Measurements from ENCODE around the gene SEC22C. TPM values are rescaled to one million over a fixed set of nuclear protein-coding genes. Genes with fewer than 3 reads are reported as not detected.
A peak's percentile ranks its signal among the peaks of the same experiment; 100 is the strongest.

SEC22C gene
- polyA plus RNA-seq (82.4 and 93.6 TPM in 2 replicates), polyA minus RNA-seq (77.2 and 78.9 TPM in 2 replicates)

- Histone ChIP-seq H3K27ac (ENCODE audit: low read length) (peak within 1 kb of the TSS; percentile 78), H3K9me2 (ENCODE audit: insufficient read depth, low read length) (no peaks in the 10 kb centered on the region), H2AFZ (ENCODE audit: low read depth, low read length) (peak within 1 kb of the TSS; percentile 75), H3K9me3 (ENCODE audit: low read length) (no peaks in the 10 kb centered on the region), H3K4me2 (ENCODE audit: low read length) (peak within 1 kb of the TSS; percentile 83), H3K4me3 (ENCODE audit: low read length) (peak within 1 kb of the TSS; percentile 89), H3K27me3 (ENCODE audit: insufficient read depth, low read depth, low read length) (no peaks in the 10 kb centered on the region), H3K9ac (ENCODE audit: low read length) (peak within 1 kb of the TSS; percentile 90), H4K20me1 (ENCODE audit: insufficient read depth) (no peaks in the 10 kb centered on the region), H3K79me2 (replicated peaks; ENCODE audit: insufficient read depth, low read length) (peaks cover 38% of the 10 kb centered on the region), H3F3A (ENCODE audit: insufficient read depth, low read length, poor library complexity, severe bottlenecking) (no peaks in the 10 kb centered on the region), H3K36me3 (ENCODE audit: insufficient read depth, low read length) (no peaks in the 10 kb centered on the region)
- peak; percentile 53 for TF ChIP-seq EP300 (conservative IDR thresholded peaks at IDR 0.05; ENCODE audit: poor library complexity, severe bottlenecking)
- peak; percentile 60 for TF ChIP-seq TAF1 (IDR thresholded peaks at IDR 0.05; ENCODE audit: low read depth)
- peak; percentile 61 for TF ChIP-seq CTCF (IDR thresholded peaks at IDR 0.05; ENCODE audit: poor library complexity, severe bottlenecking)
- peak; percentile 49 for TF ChIP-seq RAD21 (conservative IDR thresholded peaks at IDR 0.05)
- peak; percentile 59 for TF ChIP-seq REST (IDR thresholded peaks at IDR 0.05; ENCODE audit: borderline replicate concordance)
- peak; percentile 48 for TF ChIP-seq SMC3 (conservative IDR thresholded peaks at IDR 0.05; ENCODE audit: poor library complexity)
- peak; percentile 86 for TF ChIP-seq MXI1 (conservative IDR thresholded peaks at IDR 0.05; ENCODE audit: poor library complexity, severe bottlenecking)
- TF ChIP-seq POLR2AphosphoS5 (IDR thresholded peaks at IDR 0.05): peak; percentile 93
- TF ChIP-seq EZH2 (IDR thresholded peaks at IDR 0.05; ENCODE audit: borderline replicate concordance, insufficient read depth, low read length, poor library complexity, severe bottlenecking): no peak
Observed at GRCh38 chr3:42581709-42582473, at the start of gene SEC22C. TSS of gene SEC22C (minus strand) at chr3:42581967. CDS start at chr3:42569046, 12,921 bp downstream.

GRCh38 chr3:42613462-42613861 is 31.7 kb upstream of the SEC22C start:
- Histone ChIP-seq H2AFZ (ENCODE audit: low read depth, low read length) (no peak overlapping the region), H3K27me3 (ENCODE audit: insufficient read depth, low read depth, low read length) (no peaks in the 10 kb centered on the region), H3K79me2 (replicated peaks; ENCODE audit: insufficient read depth, low read length) (peaks cover 78% of the 10 kb centered on the region), H3K4me3 (ENCODE audit: low read length) (no peak overlapping the region), H3K4me2 (ENCODE audit: low read length) (no peak overlapping the region), H3K9me3 (ENCODE audit: low read length) (no peaks in the 10 kb centered on the region), H3K9me2 (ENCODE audit: insufficient read depth, low read length) (no peaks in the 10 kb centered on the region), H3K9ac (ENCODE audit: low read length) (no peak overlapping the region), H3K27ac (ENCODE audit: low read length) (no peak overlapping the region), H3F3A (ENCODE audit: insufficient read depth, low read length, poor library complexity, severe bottlenecking) (no peaks in the 10 kb centered on the region), H3K36me3 (ENCODE audit: insufficient read depth, low read length) (no peaks in the 10 kb centered on the region), H4K20me1 (ENCODE audit: insufficient read depth) (no peaks in the 10 kb centered on the region)
- TF ChIP-seq TAF1 (IDR thresholded peaks at IDR 0.05; ENCODE audit: low read depth) (no peak), EP300 (conservative IDR thresholded peaks at IDR 0.05; ENCODE audit: poor library complexity, severe bottlenecking) (no peak), CTCF (IDR thresholded peaks at IDR 0.05; ENCODE audit: poor library complexity, severe bottlenecking) (peak; percentile 41), REST (IDR thresholded peaks at IDR 0.05; ENCODE audit: borderline replicate concordance) (no peak)
